Measurements from ENCODE around the gene DNMT3L.

DNA sequence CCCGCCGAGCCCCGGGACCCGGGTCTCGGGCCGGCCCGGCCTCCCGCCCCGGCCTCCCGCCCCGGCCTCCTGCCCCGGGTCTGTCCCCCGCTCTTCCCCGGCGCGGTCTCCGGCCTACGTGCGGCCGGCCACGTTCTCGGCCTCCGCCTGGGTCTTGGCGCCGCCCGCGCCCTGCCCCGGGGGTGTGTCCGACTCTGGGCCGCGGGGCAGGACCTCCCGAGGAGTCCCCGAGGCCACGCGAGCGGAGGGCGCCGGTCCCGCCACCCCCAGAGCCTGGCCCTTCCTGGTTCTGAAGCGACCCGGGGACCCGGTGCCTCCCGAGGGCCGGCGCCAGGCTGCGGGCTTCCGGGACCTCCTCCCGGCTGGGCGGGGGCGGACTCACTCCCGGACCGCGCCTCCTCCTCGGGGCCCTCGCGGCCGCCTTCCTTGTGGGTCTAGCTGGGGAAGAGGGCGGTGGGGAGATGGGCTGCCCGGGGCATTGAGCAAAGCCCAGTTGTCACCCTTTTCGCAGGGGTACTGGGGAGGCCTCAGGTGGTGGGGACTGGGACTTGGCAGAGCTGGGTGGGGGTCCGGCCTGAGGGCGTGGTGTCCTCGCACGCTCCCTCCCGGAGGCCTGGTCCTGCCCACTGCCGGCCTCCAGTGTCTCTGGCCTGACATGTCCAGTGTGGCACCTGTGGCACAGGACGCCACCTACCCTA, 38.7 kb upstream of the DNMT3L start:
- TF ChIP-seq EP300 (IDR thresholded peaks at IDR 0.05), result no peak
- TF ChIP-seq, protein P1, sequence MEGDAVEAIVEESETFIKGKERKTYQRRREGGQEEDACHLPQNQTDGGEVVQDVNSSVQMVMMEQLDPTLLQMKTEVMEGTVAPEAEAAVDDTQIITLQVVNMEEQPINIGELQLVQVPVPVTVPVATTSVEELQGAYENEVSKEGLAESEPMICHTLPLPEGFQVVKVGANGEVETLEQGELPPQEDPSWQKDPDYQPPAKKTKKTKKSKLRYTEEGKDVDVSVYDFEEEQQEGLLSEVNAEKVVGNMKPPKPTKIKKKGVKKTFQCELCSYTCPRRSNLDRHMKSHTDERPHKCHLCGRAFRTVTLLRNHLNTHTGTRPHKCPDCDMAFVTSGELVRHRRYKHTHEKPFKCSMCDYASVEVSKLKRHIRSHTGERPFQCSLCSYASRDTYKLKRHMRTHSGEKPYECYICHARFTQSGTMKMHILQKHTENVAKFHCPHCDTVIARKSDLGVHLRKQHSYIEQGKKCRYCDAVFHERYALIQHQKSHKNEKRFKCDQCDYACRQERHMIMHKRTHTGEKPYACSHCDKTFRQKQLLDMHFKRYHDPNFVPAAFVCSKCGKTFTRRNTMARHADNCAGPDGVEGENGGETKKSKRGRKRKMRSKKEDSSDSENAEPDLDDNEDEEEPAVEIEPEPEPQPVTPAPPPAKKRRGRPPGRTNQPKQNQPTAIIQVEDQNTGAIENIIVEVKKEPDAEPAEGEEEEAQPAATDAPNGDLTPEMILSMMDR (IDR thresholded peaks at IDR 0.05), result no peak
- TF ChIP-seq POLR2A (IDR thresholded peaks at IDR 0.05), result peak; percentile 42 to 60
- peak; percentile 19 for TF ChIP-seq POLR2AphosphoS5 (IDR thresholded peaks at IDR 0.05)
